Spleen (tissue), 11 donors: ENCODE data around the gene ARNT2. TPM values are rescaled to one million over a fixed set of nuclear protein-coding genes. Genes with fewer than 3 reads are reported as not detected.

Source experiments
- DNase-seq: peaks from one replicate; pipeline ENCODE4 v3.0.0-alpha.2; 2020
- H3K27ac ChIP-seq, 8 donors: fragments of 200-600 bp; sonication (generic) in 7 of 8; 1 replicate in 4 of 8; 2 replicates in 4 of 8; pipeline versions ENCODE4 v1.5.0 to v1.8.0; 2016 to 2021; ENCODE audit warnings: inconsistent platforms in 4 of 8, mild to moderate bottlenecking in 4 of 8, moderate library complexity in 1 of 8
- H3K27me3 ChIP-seq, 7 donors: fragments of 200-600 bp; sonication (generic) in 6 of 7; replicated peaks in 1 of 7; 1 replicate in 4 of 7; 2 replicates in 3 of 7; pipeline versions ENCODE4 v1.5.0 to v1.8.0; 2016 to 2021; ENCODE audit warnings: inconsistent platforms in 3 of 7, mild to moderate bottlenecking in 1 of 7
- H3K36me3 ChIP-seq, 6 donors: fragments of 200-600 bp; sonication (generic) in 5 of 6; 1 replicate in 4 of 6; 2 replicates in 2 of 6; pipeline versions ENCODE4 v1.5.0 to v1.8.0; 2016 to 2021; ENCODE audit warnings: inconsistent platforms in 2 of 6
- H3K4me1 ChIP-seq, 6 donors: fragments of 200-600 bp; sonication (generic) in 5 of 6; 1 replicate in 3 of 6; 2 replicates in 3 of 6; pipeline versions ENCODE4 v1.5.0 to v1.8.0; 2016 to 2021; ENCODE audit warnings: inconsistent platforms in 3 of 6
- H3K4me3 ChIP-seq, 8 donors: fragments of 200-600 bp; sonication (generic) in 7 of 8; 1 replicate in 4 of 8; 2 replicates in 4 of 8; pipeline versions ENCODE4 v1.5.0 to v1.8.0; 2016 to 2021; ENCODE audit warnings: inconsistent platforms in 4 of 8, mild to moderate bottlenecking in 4 of 8, moderate library complexity in 2 of 8
- H3K9me3 ChIP-seq, 8 donors: fragments of 200-600 bp; sonication (generic) in 7 of 8; 1 replicate in 4 of 8; 2 replicates in 4 of 8; pipeline versions ENCODE4 v1.5.0 to v1.8.0; 2016 to 2021; ENCODE audit warnings: inconsistent platforms in 4 of 8
- CTCF ChIP-seq, 11 experiments: fragments of 200-600 bp in 7 of 11; fragments of 450-650 bp in 4 of 11; sonication (generic) in 4 of 11; IDR thresholded peaks in 8 of 11; conservative IDR thresholded peaks in 3 of 11; 1 replicate in 7 of 11; 2 replicates in 4 of 11; pipeline versions ENCODE4 v1.4.0 to v1.8.0; 2016 to 2021; ENCODE audit warnings: antibody characterized with exemption in 11 of 11, inconsistent platforms in 4 of 11, mild to moderate bottlenecking in 1 of 11
- POLR2A ChIP-seq, 3 donors: fragments of 450-650 bp; IDR thresholded peaks; one replicate each; pipeline ENCODE4 v1.5.1; 2017; ENCODE audit warnings: antibody characterized with exemption in 3 of 3, mild to moderate bottlenecking in 1 of 3
- POLR2AphosphoS5 ChIP-seq, 3 donors: sonication (generic); formaldehyde crosslinking; IDR thresholded peaks; one replicate each; pipeline ENCODE4 v1.5.1; 2017; ENCODE audit warnings: antibody characterized with exemption in 3 of 3
- WGBS, 5 donors: extraction: QIAGEN DNeasy Blood & Tissue Kit in 3 of 5; methylation state at CpG; one replicate each; pipeline versions ENCODE4 v1.1.5 to v1.1.7; 2013 to 2018; 5-methylcytosine and 5-hydroxymethylcytosine counted together
- intact Hi-C: fragments of 100-400 bp; cut with DNase I; formaldehyde crosslinking; loops from one replicate; pipeline ENCODE4 v1.15.0; 2023; ENCODE audit warnings: low total_unique reads
- polyA plus RNA-seq, 3 donors: library from polyadenylated mRNA; stranded (reverse); fragments of 200-250 nt; gene quantifications; one replicate each; pipeline ENCODE4 v1.2.1, GENCODE V29; 2013
- total RNA-seq, 7 donors: library from RNA; depleted of rRNA in 3 of 7; stranded (reverse); fragments of >200 nt in 3 of 7; fragmentation: NEBNext Ultra II Directional in 4 of 7; extraction: Animal tissue kit (Norgen Biotek cat#: 25700) in 4 of 7; gene quantifications; one replicate each; pipeline versions ENCODE4 v1.1.0 to v1.2.1, GENCODE V29; 2016 to 2021
- donor health status: healthy with polysubstance abuse.
- donor health status: DM: no; HTN: no; CAD: no; lungs with moderate emphysema.
- donor health status: DM: no; HTN: no; CAD: no.
- donor health status: Bipolar disorder and iron deficiency.
- donor health status: healthy.
- donor health status: DM: no; HTN: no; CAD: no.
- donor health status: DM: yes; HTN: yes; CAD: no.

The ARNT2 gene
- total and polyA plus RNA-seq, 10 donors, result 1.9 to 12.3 (median 9.1) TPM

- H3K9me3 ChIP-seq, result no peaks in the 10 kb centered on the region
- peaks cover 0 to 6% (median 0%) of the 10 kb centered on the region in 7 donors for H3K27me3 ChIP-seq
- no peak overlapping the region for H3K27ac ChIP-seq
- WGBS, 5 donors, result 83 to 92% (median 87%) methylated on average over 6 of the region's 6 CpGs
- H3K4me3 ChIP-seq, result no peak overlapping the region
- no peaks in the 10 kb centered on the region for H3K4me1 ChIP-seq
- intact Hi-C loops, result no loop called here
- TF ChIP-seq CTCF (IDR thresholded peaks at IDR 0.05 in 8 of 11, conservative IDR thresholded peaks at IDR 0.05 in 3 of 11) (no peak), POLR2A (IDR thresholded peaks at IDR 0.05) (no peak), POLR2AphosphoS5 (IDR thresholded peaks at IDR 0.05) (no peak)
- DNase-seq, result no peak
- H3K36me3 ChIP-seq, result no peaks in the 10 kb centered on the region
These were observed 57.9 kb downstream of the ARNT2 start for GRCh38 chr15:80462111-80462510.

DNA sequence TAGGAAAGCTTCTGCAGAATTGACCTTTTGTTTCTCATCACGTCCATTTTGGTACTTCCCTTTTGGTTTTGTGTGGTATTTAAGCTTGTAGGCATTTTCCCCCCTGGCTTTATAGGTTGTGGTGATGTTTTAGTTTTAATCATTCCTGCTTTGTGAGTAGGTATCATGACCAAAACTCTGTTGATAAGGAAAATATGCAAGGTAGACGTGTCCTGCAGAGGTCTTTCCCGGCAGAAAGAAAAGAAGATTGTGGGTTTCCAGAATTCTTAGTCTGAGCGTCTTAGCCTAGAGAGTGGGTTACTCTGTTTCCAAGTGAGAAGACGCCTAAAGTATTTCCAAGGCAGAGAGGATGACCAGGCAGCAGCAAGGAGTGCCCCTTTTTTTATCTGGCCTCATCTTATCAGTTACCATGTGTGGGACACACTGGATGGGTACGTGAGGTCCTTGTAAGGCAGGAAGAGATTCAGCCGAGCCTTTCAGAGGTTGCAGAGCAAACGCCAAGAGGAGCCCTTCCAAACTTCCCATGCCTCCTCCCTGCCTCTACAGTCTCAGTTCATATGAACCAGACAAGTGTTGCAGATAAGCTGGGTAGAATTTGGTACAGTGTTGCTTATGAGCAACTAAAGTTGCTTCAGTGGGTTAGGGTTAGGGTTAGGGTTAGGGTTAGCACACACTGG, 58.8 kb downstream of the ARNT2 start:
- intact Hi-C loops, result no loop called here
- no peaks in the 10 kb centered on the region for H3K9me3 ChIP-seq
- no peaks in the 10 kb centered on the region for H3K4me1 ChIP-seq
- 69 to 86% (median 78%) methylated on average over 8 of the region's 8 CpGs for WGBS, 5 donors
- no peak for DNase-seq
- no peak overlapping the region for H3K27ac ChIP-seq
- no peaks in the 10 kb centered on the region for H3K36me3 ChIP-seq
- no peak overlapping the region for H3K4me3 ChIP-seq
- no peak for TF ChIP-seq CTCF (IDR thresholded peaks at IDR 0.05 in 8 of 11, conservative IDR thresholded peaks at IDR 0.05 in 3 of 11)
- no peak for TF ChIP-seq POLR2A (IDR thresholded peaks at IDR 0.05)
- no peak for TF ChIP-seq POLR2AphosphoS5 (IDR thresholded peaks at IDR 0.05)
- peaks cover 0 to 4% (median 0%) of the 10 kb centered on the region in 7 donors for H3K27me3 ChIP-seq

DNA sequence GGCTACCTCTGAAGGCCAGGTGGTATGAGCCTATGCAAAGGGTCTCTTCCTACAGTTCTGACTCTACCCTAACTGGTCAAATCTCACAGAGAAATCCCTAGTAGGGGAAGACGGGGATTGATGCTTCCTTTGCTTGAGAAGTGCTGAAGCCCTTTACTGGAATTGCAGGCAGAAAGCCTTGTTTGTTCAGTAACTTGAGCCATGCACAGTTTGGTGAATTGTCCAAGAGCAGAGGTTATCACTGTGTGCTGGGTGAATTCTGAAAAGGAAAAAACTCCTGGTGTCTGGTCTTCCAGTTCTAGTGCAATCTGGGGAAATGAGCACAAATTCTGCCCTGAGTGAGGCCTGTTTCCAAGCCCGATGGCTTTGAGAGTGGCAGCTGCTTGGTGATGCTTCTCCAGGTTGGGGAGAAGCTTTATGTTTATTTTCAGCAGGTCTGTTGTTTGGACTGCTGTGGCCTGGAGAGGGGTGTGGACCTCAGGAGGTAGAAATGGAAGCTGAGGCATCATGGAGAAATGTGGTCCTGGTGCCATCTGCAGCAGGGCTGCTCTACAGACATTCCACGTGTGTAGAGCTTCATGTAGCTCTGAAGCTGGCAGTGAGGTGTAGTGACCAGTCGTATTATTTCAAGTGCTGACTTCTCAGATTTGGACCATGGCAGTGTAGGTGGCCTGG, 60.9 kb downstream of the ARNT2 start:
- WGBS, 5 donors, result 80 to 95% (median 82%) methylated on average over 4 of the region's 4 CpGs

More for the DNA sequence above, 60.9 kb downstream of the ARNT2 start:
- no peak overlapping the region for H3K27ac ChIP-seq
- H3K36me3 ChIP-seq, result peaks cover 0 to under 1% (median 0%) of the 10 kb centered on the region in 6 donors
- no peaks in the 10 kb centered on the region for H3K9me3 ChIP-seq
- TF ChIP-seq POLR2AphosphoS5 (IDR thresholded peaks at IDR 0.05) (no peak), CTCF (IDR thresholded peaks at IDR 0.05 in 8 of 11, conservative IDR thresholded peaks at IDR 0.05 in 3 of 11) (no peak), POLR2A (IDR thresholded peaks at IDR 0.05) (no peak)
- intact Hi-C loops, result no loop called here
- no peaks in the 10 kb centered on the region for H3K4me1 ChIP-seq
- H3K4me3 ChIP-seq, result no peak overlapping the region
- DNase-seq, result no peak
- H3K27me3 ChIP-seq, result peaks cover 0 to 4% (median 0%) of the 10 kb centered on the region in 7 donors
